DOHH2 (cell line): ENCODE measurements around the gene TLK1.

ENCODE experiments used
- H3F3A ChIP-seq: fragments of 200-600 bp; sonication (generic), shearing (Covaris generic); 2 replicates; pipeline ENCODE4 v1.6.0; 2016; ENCODE audit warnings: antibody characterized with exemption, mild to moderate bottlenecking; ENCODE audit not compliant: control insufficient read depth, insufficient read depth
- H3K27ac ChIP-seq: fragments of 200-600 bp; sonication (generic); 2 replicates; pipeline ENCODE4 v1.5.1; 2014; ENCODE audit warnings: low read depth, mild to moderate bottlenecking, low read length, moderate library complexity
- H3K27me3 ChIP-seq: fragments of 200-600 bp; sonication (generic); 2 replicates; pipeline ENCODE4 v1.6.1; 2014; ENCODE audit warnings: mild to moderate bottlenecking, low read length, mixed read lengths; ENCODE audit not compliant: control insufficient read depth
- H3K36me3 ChIP-seq: fragments of 200-600 bp; sonication (generic); 2 replicates; pipeline ENCODE4 v1.6.1; 2014; ENCODE audit warnings: mild to moderate bottlenecking, low read length, moderate library complexity, mixed read lengths; ENCODE audit not compliant: control insufficient read depth
- H3K4me1 ChIP-seq: fragments of 200-600 bp; sonication (generic); 2 replicates; pipeline ENCODE4 v1.6.1; 2014; ENCODE audit warnings: mild to moderate bottlenecking, low read length, mixed read lengths; ENCODE audit not compliant: control insufficient read depth
- H3K4me2 ChIP-seq: fragments of 200-600 bp; sonication (generic); 2 replicates; pipeline ENCODE4 v1.6.0; 2014; ENCODE audit warnings: mild to moderate bottlenecking, low read length, moderate library complexity
- H3K4me3 ChIP-seq: fragments of 200-600 bp; sonication (generic); 2 replicates; pipeline ENCODE4 v1.5.1; 2014; ENCODE audit warnings: mild to moderate bottlenecking, low read length, mixed read lengths
- H3K79me2 ChIP-seq: fragments of 200-600 bp; sonication (generic); 2 replicates; pipeline ENCODE4 v1.6.1; 2014; ENCODE audit warnings: mild to moderate bottlenecking, low read length, mixed read lengths; ENCODE audit not compliant: control insufficient read depth
- H3K9me2 ChIP-seq: fragments of 200-600 bp; sonication (generic); replicated peaks from 2 replicates; pipeline ENCODE4 v1.6.1; 2014; ENCODE audit warnings: mild to moderate bottlenecking, low read length, mixed read lengths; ENCODE audit not compliant: control insufficient read depth
- H3K9me3 ChIP-seq: fragments of 200-600 bp; sonication (generic); 2 replicates; pipeline ENCODE4 v1.6.1; 2014; ENCODE audit warnings: antibody characterized with exemption, low read length, mixed read lengths; ENCODE audit not compliant: control insufficient read depth, insufficient read depth
- H4K20me1 ChIP-seq: fragments of 200-600 bp; sonication (generic); 2 replicates; pipeline ENCODE4 v1.6.0; 2014; ENCODE audit warnings: low read depth, mild to moderate bottlenecking, antibody characterized with exemption, low read length, moderate library complexity; ENCODE audit not compliant: control insufficient read depth, insufficient read depth
- CTCF ChIP-seq: fragments of 200-600 bp; sonication (generic); IDR thresholded peaks from one replicate; pipeline ENCODE4 v1.5.1; 2014; ENCODE audit warnings: antibody characterized with exemption, mild to moderate bottlenecking, low read depth, low read length; ENCODE audit not compliant: poor library complexity, severe bottlenecking
- EZH2phosphoT487 ChIP-seq: fragments of 200-600 bp; sonication (generic); IDR thresholded peaks from 2 replicates; pipeline ENCODE4 v1.6.1; 2017; ENCODE audit warnings: borderline replicate concordance, mild to moderate bottlenecking, antibody characterized with exemption, low read length, moderate library complexity, mixed read lengths

Gene TLK1

GRCh38 chr2:170973492-170974303 lies 187.0 kb downstream of the TLK1 start:
- Histone ChIP-seq H3K36me3 (peaks cover 4% of the 10 kb centered on the region; the same call in 1 of the 2 replicates), H3F3A (peaks cover 7% of the 10 kb centered on the region), H3K4me3 (peak overlapping the region; percentile 79), H3K27ac (no peak overlapping the region), H3K9me3 (no peaks in the 10 kb centered on the region), H4K20me1 (no peaks in the 10 kb centered on the region), H3K79me2 (no peaks in the 10 kb centered on the region), H3K27me3 (peaks cover 14% of the 10 kb centered on the region), H3K9me2 (no peaks in the 10 kb centered on the region), H3K4me2 (peak overlapping the region; percentile 90), H3K4me1 (peaks cover 15% of the 10 kb centered on the region)
- peak; percentile 95 for TF ChIP-seq CTCF
- no peak for TF ChIP-seq EZH2phosphoT487

DNA sequence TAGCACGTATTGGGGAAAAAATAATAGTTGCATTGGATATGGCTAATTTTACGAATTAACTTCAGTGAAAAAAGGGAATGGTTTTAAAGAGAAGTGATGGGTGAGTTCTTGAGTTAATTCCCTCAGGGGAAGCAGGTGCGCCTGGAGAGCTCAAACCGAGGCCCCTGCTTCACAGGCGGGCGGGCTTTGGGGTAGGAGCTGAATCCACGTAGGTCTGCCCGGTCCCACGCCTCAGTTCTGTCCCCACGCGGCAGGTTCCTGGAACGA lies 187.5 kb downstream of the TLK1 start:
- peaks cover 15% of the 10 kb centered on the region for H3K4me1 ChIP-seq
- no peaks in the 10 kb centered on the region for H3K79me2 ChIP-seq
- H3F3A ChIP-seq = peaks cover 7% of the 10 kb centered on the region
- peak overlapping the region; percentile 90 for H3K4me2 ChIP-seq
- H3K27me3 ChIP-seq = peaks cover 14% of the 10 kb centered on the region
- no peak overlapping the region for H3K27ac ChIP-seq
- no peak for TF ChIP-seq CTCF
- TF ChIP-seq EZH2phosphoT487 = no peak
- peak overlapping the region; percentile 79 for H3K4me3 ChIP-seq
- peaks cover 6% of the 10 kb centered on the region for H3K36me3 ChIP-seq
- no peaks in the 10 kb centered on the region for H4K20me1 ChIP-seq
- no peaks in the 10 kb centered on the region for H3K9me3 ChIP-seq
- no peaks in the 10 kb centered on the region for H3K9me2 ChIP-seq

- TF ChIP-seq EZH2phosphoT487 (no peak), CTCF (no peak)
- Histone ChIP-seq H3K27ac (no peak overlapping the region), H3K36me3 (peaks cover 11% of the 10 kb centered on the region)
Observed at GRCh38 chr2:170972296-170973224, 188.1 kb downstream of the TLK1 start.

More at GRCh38 chr2:170972296-170973224, 188.1 kb downstream of the TLK1 start:
- Histone ChIP-seq H3K79me2 (no peaks in the 10 kb centered on the region), H3K27me3 (peaks cover 14% of the 10 kb centered on the region), H3K4me2 (peak overlapping the region; percentile 90), H3K9me3 (no peaks in the 10 kb centered on the region), H3K4me3 (peak overlapping the region; percentile 79), H3K4me1 (peaks cover 15% of the 10 kb centered on the region), H3F3A (peaks cover 8% of the 10 kb centered on the region), H3K9me2 (no peaks in the 10 kb centered on the region), H4K20me1 (no peaks in the 10 kb centered on the region)
